ENCODE measurements around the gene RPS15.

RPS15 gene

DNA sequence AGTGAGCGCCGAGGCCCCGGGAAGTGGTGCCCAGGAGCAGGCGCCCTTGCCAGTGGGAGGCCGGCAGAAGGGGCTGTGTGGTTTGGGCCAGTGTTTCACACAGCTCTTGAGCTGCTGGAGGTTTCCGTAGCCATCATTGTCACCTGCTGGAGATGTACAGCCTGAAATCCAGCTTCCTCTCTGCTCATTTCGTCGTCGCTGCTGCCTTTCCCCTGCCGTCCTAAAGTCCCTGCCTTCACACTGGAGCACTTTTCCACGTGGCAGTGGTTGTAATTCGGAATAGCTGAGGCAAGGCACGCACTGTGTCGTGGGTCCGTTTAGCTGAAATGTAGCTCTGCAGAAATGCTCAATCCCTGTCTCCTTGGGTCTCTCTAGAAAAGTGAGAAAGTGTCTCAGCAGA lies 17.6 kb upstream of the RPS15 start:
- DNase-seq = no peak

DNA sequence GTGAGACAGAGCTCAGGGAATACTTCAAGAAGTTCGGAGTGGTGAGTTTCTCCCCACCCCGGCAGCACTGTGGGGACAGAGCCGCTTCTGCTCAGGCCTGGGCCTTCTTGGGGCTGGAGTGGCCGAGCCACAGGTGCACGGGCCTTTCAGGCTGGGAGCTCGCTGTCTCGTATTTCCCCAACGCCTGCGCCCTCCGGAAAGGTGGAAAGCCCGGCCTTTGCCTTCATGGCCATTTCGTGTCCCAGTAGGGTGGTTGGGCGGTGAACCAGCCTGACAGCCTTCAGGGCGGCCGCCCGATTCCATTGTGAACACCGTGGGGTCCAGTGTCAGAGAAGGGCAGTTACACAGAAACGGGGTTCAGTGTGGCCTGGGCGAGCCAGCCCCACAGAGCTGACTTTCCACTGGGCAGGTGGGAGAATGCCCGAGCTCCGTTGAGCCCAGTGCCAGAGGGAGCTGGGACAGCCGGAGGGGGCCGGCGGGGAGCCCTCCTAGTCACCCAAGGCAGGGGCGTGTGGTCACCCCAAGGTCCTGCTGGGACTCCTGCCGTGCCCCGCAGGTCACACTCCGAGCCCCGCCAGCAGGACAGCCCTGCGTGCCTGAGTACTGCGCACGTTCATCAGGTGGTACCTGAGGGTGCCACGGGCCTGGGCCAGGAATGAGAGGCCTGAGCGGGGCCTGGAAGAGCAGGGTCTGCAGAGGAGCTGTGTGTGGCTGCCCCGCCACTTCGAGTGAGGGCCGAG lies 16.8 kb upstream of the RPS15 start:
- no peak for DNase-seq

DNA sequence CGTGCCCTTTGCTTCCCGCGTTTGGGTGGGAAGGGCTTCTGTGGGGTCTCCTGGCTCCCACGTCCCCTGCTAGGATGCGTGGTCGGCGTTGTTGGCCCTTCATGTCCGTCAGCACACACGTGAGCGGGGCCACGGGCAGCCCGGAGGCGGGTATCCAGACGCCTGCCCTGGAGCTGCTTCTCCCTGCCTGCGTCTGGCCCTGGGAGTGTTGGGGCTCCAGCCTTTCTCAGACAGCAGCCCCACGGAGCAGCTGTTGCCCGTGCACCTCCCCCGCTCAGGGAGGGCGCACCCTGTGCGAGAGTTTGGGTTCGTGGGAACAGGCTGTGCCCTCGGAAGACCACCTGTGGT lies 16.3 kb upstream of the RPS15 start:
- DNase-seq = no peak

DNA sequence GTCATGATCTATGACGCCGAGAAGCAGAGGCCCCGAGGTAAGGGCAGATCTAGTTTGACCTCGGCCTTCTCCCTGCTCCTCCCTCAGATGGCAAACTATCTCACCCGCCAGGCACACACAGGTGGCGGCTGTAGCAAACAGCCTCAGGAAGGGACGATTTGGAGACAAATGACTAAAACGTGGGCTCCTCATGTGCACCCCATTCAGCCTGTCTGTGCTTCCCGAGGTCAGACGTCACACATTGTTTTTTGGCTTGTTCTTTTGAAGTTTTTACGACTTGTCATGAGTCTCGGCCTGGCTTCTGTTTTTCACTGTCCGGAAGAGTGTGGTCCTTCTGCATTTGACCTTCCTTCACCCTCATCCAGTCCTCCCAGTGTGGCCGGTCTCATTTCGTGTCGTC lies 15.8 kb upstream of the RPS15 start:
- no peak for DNase-seq

DNA sequence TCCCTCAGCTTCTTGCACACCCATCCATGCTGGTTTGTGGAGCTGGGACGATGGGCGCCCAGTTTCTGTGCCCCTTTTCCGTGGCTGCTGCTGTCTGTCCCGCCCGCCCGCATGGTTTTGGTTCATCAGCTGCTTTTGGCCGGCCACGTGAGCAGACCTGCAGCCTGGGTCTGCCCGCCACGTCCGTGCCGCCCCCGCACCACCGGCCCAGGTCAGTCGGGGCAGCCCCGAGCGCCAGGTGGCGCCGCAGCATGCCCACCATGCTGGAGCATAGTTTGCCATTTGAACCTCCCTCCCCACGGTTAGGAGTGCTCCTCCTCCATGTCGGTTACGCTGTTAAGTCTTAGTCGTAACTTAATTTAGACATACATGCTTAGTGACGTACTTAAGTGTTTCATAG lies 15.3 kb upstream of the RPS15 start:
- no peak for DNase-seq

DNA sequence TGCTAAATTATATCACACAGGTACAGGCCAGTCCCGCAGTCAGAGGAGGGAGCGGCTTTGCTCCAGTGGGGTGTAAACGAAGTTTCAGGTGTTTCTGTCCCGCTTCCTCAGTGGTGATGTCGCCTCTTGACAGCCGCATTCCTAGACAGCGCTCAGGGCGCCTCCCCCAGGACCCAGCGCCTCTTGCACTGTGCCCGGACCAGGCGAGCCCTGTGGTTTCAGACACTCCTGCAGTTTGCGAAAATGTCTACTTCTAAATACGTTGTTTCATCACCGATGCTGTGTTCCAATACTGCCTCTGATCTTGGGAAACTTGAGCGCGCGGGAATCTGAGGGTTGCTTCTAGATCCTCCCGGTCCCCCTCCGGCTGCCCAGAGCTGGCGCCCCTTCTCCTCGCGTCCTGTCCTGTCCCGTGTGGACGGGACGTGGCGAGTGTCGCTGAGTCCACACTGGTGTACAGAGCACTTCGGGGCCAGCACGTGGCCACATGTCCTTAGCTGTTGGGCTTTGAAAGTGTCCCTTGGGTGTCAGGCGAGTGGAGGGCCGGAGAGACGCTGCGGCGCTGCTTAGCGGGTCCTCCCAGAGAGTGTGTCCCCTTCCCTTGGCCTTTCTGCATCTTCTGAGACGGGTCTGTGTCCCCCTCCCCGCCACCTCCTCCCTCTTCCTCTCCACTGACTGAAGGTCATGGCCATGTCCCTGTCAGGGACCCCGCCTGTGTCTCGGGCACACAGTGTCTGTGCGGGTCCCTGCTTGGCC lies 14.6 kb upstream of the RPS15 start:
- DNase-seq = no peak

DNA sequence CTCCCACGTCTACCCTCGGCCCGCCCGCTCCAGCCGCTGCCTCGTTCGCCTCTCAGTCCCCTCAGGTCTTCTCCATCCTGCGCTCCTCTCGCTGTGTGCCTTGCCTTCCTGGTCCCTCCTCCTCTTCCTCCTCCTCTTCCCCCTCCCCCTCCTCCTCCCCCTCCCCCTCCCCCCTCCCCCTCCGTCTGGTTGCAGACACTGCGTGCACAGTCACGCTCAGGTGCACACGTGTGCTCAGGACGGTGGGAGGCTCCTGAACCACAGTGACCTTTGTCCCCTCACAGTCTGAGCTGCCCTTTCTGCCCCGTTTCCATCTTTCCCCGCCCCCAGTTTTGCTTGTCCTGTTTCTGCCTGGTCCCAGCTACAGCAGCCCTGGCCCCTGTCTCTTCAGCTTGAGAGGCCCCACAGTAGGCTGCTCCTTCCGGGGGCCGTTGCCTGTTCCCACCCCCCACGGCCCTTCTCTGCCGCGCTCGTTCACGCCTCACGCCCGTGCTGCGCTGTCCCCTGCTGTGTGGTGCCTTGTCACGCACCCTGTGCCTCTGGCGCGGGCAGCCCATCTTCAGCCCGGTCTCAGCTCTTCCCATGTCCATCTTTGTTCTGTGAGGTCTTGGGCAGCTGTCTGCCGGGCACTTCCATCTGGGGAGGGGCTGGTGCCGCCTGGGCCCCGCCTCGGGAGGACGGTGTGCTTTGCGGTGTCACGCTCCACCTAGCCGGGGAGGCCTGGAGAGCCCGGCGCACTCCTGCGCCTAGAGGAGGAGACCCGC lies 13.8 kb upstream of the RPS15 start:
- no peak for DNase-seq

DNA sequence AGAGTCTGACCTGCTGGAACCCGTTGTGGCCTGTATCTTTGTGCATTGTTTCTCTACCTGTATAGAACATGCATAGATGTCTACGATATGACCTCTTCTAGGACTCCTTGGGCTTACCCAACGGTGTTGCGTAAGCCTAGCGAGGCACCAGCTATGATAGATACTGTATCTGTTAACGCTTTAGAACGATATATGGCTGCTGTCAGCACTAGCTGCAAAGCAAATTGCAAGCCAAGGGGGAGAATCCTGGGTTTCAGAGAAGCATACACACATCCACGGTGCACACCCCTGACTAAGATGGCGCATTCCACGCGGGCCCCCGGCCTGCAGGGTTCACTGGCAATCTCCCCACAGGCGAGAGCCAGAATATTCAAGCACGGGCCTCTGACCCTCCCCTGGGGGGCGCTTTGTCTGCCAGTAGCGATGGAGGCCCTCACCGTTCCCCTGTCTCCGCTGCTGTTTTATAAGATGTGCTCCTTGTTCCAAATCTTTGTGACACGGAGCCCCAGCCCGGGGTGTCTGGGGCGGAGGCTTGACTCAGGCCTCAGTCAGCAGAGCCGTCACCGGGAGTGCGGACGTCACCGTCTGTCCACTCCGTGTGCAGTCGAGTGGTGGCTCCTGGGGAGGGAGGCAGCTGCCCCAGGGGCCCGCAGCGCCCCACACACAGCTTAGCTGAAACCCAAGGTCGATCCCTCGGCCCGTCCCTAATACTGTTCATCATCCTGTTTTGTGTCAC lies 12.9 kb upstream of the RPS15 start:
- no peak for DNase-seq

DNA sequence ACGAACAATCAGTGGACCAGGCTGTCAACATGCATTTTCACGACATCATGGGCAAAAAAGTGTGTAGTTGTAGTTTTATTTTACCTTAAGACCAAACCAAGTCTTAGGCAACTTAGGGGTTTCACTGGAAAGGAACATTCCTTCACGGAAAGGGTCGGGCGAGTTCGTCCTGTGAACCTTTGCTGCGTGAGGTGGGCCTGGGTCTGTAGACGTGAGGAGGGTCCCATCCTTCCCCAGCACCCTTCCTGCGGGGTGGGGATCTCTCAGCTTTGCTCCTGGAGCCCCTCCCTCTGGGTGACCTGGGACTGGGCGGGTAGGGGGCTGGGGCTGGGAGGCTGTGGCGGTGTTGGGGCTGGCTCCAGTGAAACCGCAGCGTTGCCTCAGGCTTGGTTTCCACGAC lies 12.3 kb upstream of the RPS15 start:
- DNase-seq = no peak

DNA sequence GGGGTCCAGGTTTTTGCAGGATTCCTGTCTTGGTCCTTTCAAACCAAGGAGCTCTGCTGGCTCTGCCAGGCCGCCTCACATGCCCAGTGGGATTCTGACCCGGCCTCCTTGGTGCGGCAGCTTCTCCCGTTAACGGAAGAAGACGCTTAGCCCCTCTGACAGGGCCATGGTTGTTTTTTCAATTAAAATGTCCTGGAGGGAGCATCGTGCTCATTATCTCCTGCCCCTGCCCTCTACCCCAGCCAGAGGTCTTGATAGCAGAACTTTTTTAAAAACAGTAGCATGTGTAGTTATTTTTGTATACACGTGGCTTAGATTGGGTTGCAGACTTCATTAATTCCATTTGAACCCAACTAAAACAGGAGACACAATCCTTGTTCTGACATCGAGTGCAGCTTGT lies 11.5 kb upstream of the RPS15 start:
- DNase-seq = no peak

DNA sequence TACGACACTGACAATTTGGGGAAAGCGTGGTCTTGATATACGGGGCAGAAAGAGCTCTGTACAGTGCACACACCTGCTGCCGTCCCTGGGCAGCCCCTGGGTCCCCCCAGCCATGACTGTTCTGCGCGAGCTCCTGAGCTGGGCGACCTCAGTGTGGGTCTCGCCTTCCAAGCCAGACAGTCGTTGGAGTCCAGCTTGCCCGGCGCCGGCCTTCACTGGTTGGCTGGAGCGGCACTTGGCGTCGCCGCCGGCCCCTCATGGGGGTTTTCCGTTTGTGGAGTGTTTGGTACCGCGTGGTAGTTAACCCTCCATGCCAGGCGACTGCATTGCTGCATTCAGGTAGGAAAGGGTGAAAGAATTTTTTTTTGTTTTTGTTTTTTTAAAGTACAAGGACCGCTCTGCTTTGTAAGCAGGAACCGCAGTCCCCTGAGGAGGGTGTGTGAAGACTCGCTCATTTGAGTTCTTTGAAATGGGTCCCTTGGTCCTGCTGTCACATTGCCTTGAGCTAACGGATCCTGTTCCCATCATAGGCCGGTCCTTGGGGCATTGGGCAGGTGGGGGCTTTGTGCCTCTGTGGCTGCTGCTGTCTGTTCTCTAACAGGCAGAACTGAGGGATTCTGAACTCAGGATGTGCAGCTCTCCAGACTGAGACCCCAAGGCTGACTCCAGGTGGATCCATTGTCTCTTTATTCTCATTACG lies 10.8 kb upstream of the RPS15 start:
- DNase-seq = no peak

DNA sequence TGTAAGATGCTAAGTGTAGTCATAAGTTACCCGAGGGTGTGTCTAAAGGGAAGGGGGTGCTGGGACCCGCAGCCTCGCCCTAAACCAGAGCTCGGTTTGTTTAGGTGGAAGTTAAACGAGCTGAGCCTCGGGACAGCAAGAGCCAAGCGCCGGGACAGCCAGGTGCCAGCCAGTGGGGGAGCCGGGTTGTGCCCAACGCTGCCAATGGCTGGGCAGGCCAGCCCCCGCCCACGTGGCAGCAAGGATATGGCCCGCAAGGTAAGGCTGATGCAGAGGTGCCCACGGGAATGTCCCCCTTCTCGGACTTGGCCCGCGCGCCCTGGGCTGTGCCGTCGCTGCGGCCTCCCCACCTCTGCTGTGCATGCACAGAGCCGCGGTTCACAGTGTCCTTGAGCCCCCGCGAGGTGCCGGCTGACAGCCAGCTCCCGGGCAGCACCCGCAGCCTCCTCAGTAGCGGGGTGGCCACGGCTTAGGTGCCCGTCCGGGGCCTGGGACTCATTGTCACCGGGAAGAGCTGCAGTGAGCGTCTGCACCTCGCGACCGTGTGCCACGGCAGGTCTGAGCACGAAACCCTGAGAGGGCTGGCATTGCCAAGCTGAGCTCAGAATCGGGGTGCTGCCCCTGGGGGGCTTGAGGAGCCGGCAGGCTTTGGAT lies 9.3 kb upstream of the RPS15 start:
- DNase-seq = no peak

DNA sequence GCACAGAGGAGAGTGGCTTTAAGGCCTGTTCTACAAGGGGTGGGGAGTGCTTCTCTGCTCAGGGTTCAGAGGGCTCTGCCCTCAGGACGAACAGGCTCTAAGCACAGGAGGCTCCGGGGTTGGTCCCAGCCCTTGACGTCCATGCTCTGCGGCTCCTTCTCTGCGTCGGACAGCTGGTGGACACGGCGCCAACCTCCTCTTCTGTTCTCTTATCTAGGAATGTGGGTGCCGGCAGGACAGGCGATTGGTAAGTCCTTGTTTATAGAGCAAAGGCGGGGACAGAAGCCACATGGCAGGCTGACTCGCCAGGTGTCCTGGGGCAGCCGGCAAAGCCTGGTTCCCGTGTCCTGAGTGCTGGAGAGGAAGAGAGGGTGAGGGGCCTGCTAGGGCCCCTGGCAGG lies 8.4 kb upstream of the RPS15 start:
- DNase-seq = no peak

DNA sequence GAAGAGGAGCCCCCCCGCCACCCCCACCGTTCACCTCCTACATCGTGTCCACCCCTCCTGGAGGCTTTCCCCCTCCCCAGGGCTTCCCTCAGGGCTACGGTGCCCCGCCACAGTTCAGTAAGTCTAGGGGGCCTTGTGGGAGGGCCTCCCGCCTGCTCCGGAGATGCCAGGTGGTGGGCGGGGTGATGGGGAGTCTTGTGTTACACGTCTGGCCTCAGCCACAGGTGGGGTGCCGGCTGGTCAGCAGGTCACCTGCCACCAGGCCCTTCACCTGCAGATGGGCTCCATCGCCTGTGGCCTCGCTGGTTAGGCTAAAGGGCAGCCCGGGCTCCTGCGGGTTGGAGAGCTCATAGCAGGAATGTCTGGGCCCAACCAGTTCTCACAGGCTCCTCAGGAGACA lies 8.0 kb upstream of the RPS15 start:
- DNase-seq = no peak

DNA sequence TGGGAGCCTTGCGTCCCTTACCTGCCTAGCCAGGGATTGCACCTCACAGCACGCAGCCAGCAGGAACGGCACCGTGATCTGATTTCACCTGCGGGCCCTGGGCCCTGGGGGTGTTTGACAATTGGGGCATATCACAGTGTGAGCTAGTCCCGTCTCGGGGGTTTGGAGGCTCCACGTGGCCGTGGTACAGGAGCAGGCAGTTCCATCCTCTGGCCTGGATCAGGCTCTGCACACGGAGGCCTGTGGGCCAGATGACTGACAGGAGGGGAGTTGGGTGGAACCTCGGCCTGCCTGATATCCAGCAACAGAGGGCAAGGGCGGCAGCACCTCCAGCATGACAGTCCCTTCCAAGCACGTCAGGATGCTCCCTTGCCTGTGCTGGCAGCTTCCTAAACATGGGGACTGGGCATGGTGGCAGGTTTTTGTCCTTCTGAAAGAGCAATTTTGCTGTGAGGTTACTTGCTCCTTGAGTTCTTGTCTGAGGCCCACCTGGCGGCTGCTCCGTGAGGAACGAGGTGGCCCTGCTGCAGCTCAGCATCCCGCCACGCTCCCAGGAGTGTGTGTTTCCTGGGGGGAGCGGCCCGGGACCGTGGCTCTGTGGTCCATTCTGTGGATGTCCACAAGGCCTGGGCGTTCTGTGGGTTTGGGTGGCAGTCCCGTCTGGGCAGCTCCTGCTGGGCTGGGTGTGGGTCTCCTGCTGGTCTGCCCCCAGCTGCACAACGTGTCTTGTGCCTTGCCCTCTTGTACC lies 6.3 kb upstream of the RPS15 start:
- no peak for DNase-seq

DNA sequence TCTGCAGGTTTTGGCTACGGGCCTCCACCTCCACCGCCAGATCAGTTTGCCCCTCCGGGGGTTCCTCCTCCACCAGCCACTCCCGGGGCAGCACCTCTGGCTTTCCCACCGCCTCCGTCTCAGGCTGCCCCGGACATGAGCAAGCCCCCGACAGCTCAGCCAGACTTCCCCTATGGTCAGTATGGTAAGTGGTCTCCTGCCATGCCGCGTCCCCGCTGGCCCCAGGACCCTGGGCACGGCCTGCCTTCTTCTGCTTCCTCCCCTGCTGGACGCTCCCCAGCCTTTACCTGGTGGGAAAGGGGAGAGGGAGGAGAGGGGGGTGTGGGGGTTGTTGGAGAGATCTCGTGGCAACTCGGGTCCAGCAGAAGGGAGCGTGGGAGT lies 5.7 kb upstream of the RPS15 start:
- DNase-seq = no peak

DNA sequence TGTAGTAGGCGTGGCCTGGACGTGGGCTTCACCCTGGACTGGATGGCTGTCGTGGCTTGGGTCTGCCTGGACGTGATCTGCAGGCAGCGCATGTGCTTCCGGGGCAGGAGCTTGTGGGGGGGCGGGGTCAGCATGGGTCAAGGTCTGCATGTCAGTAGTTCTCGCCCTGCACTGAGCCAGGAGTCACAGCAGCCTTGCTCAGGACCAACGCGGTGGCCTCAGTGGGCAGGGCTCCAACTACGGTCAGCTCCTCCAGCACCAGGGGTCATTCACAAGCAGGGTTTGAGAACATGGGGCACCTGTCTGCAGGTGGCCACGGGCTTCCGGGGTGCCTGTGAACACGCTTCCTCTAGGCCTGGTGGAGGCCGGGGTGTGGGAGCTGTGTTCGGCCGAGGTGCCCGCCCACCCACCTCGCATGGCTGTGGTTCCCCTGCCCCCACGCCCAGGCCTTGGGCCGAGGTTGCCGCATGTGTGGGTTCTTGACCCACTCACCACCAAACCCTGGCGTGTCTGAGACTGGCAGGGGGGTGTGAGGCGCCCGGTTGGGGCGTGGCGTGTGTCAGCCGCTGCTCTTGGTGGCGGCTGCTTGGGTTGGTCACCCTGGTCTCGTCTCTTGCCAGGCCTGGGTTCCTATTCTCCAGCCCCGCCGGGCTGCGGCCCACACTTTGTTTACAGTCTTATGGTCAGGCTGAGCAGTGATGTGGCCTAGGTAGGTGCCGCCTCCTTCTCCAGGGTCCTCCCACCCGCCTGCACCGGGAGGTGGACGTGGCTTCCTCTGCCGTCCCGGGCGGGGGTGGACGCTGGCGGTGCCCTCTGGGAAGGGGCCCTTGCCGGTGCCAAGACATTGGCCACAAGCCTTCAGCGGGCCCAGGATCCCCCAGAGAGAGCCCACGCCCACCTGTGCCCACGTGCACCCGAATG lies 4.8 kb upstream of the RPS15 start:
- DNase-seq = no peak

DNA sequence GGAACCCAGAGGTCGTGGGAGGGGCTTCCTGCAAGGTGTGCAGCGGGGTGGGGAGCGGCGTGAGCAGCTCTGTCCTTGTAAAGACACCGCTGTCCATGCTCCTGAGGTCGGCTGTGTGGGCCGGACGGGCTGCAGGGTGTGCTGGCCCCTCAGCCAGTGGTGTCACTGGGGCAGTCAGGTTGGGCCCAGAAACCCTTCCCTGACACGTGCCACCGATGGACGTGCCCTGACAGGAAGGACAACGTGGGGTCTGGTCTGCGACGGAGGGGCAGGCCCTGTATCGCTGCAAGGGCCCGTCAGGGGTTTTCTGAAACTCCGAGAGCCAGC lies 4.2 kb upstream of the RPS15 start:
- no peak for DNase-seq

DNA sequence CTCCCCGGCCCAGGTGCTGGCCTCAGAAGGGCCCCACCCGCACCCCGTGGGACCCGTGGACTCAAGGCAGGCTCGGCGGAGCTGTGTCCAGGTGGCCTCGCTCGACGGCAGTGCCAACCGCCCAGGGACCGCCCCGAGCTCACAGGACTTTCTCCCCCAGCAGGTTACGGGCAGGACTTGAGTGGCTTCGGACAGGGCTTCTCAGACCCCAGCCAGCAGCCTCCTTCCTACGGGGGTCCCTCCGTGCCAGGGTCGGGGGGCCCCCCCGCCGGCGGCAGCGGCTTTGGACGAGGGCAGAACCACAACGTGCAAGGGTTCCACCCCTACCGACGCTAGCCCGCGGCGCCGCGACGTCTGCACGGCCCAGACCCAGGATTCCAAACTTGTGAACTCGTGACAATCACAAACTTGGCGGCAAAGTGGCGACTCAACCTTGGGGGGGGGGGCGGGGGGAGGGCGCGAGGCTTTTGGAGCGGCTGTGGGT lies 3.6 kb upstream of the RPS15 start:
- DNase-seq = no peak

DNA sequence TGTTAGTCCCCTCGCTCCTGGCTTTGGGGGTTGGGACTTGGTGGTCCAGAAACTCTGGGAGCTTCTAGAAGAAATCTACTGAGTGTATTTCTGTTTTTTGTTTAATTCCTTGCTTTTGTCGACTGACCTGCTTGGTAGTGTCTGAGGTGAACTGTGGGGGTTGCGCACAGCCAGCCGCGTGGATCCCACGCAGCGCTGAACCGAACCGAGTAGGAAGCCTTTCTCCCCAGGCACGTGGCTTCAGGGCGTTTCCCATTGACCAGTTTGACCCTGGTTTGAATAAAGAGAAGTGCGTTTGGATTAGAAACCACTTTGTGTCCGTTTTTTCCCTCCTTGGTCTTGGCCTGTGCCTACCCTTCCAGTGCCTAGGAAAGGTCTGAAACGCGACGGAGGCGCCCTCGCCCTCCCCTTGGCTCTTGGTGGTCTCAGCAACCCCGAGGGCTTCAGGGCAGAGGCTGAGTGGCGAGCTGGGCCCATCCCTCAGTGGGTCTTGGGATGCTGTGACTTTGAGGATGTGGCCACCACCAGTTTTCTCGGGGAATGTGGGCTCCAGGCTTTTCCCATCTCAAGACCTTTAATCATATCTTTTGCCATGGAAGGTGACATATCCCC lies 2.7 kb upstream of the RPS15 start:
- DNase-seq = no peak
